ENCODE data around the gene TEF. TPM values are rescaled to one million over a fixed set of nuclear protein-coding genes. Genes with fewer than 3 reads are reported as not detected.
"Not testable (repeated sequence)": the region's sequence is repeated elsewhere in the genome, so short reads cannot be mapped to it uniquely, and the experiment has no call there.

Gene TEF
- total and polyA plus RNA-seq, 4 donors: 5.7 to 16.2 (median 10.2) TPM

DNA sequence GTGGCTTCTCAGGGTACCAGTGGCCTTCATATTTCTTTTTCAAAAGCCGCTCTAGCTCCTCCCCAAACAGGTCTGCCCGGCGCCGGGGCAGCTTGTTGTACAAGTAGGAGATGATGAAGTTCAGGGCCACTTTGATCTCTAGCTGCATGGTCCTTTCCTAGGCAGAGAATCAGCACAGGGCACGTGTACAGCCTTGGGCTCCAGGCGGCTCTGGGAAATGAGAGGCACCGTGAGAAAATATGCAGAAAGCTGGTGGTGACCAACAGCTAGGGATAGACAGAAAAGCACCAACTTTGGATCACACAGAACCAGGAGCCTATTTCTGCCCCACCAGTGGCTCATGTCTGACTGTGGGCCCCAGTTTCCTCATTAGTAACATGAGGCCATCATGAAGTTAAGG lies 55.5 kb downstream of the TEF start:
- no peak overlapping the region for H3K27ac ChIP-seq (ENCODE audit: low read depth in 1 of 2, low read length in 2 of 2)
- no peak overlapping the region for H3K9ac ChIP-seq (ENCODE audit: low read depth in 1 of 2, low read length in 2 of 2)
- peaks cover 17 to 30% (median 21%) of the 10 kb centered on the region in 4 donors for H3K36me3 ChIP-seq (ENCODE audit: control insufficient read depth in 4 of 4, insufficient read depth in 3 of 4, low read depth in 1 of 4, low read length in 3 of 4)
- DNase-seq (ENCODE audit: low spot score): no peak
- H3K4me3 ChIP-seq (ENCODE audit: low read depth in 1 of 3, low read length in 3 of 3): no peak overlapping the region
- peaks cover 9 to 51% (median 28%) of the 10 kb centered on the region in 4 donors for H3K4me1 ChIP-seq (ENCODE audit: control insufficient read depth in 4 of 4, insufficient read depth in 4 of 4, low read length in 3 of 4)
- no peaks in the 10 kb centered on the region for H3K9me3 ChIP-seq (ENCODE audit: control insufficient read depth in 4 of 4, low read length in 3 of 4)
- no peaks in the 10 kb centered on the region for H3K27me3 ChIP-seq (ENCODE audit: control insufficient read depth in 4 of 4, insufficient read depth in 4 of 4, low read length in 3 of 4)
- TF ChIP-seq, protein P1, sequence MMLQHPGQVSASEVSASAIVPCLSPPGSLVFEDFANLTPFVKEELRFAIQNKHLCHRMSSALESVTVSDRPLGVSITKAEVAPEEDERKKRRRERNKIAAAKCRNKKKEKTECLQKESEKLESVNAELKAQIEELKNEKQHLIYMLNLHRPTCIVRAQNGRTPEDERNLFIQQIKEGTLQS (IDR thresholded peaks at IDR 0.05): no peak
- TF ChIP-seq HNF4G (IDR thresholded peaks at IDR 0.05): no peak
- TF ChIP-seq FOXA1 (IDR thresholded peaks at IDR 0.05): no peak
- no peak for TF ChIP-seq CTCF (IDR thresholded peaks at IDR 0.05; ENCODE audit: low read depth, low read length, missing input control)
- TF ChIP-seq REST (IDR thresholded peaks at IDR 0.05): no peak
- no peak for TF ChIP-seq SP1 (IDR thresholded peaks at IDR 0.05)
- TF ChIP-seq YY1 (IDR thresholded peaks at IDR 0.05): no peak
- no peak for TF ChIP-seq RXRA (IDR thresholded peaks at IDR 0.05)
- no peak for TF ChIP-seq RAD21 (IDR thresholded peaks at IDR 0.05)
- no peak for TF ChIP-seq FOXA2 (IDR thresholded peaks at IDR 0.05)
- no peak for TF ChIP-seq GABPA (IDR thresholded peaks at IDR 0.05 in 1 of 2, conservative IDR thresholded peaks at IDR 0.05 in 1 of 2)
- no peak for TF ChIP-seq ZBTB33 (IDR thresholded peaks at IDR 0.05)
- TF ChIP-seq HNF4A (conservative IDR thresholded peaks at IDR 0.05): no peak
- WGBS: 94% methylated on average over 7 of the region's 7 CpGs

GRCh38 chr22:41440511-41440910 lies 58.8 kb downstream of the TEF start:
- H3K9me3 ChIP-seq (ENCODE audit: control insufficient read depth in 4 of 4, low read length in 3 of 4); DNase-seq (ENCODE audit: low spot score); H3K27me3 ChIP-seq (ENCODE audit: control insufficient read depth in 4 of 4, insufficient read depth in 4 of 4, low read length in 3 of 4); H3K9ac ChIP-seq (ENCODE audit: low read depth in 1 of 2, low read length in 2 of 2); H3K4me3 ChIP-seq (ENCODE audit: low read depth in 1 of 3, low read length in 3 of 3); H3K27ac ChIP-seq (ENCODE audit: low read depth in 1 of 2, low read length in 2 of 2): not testable (repeated sequence)
- peaks cover 9 to 20% (median 15%) of the 10 kb centered on the region in 4 donors for H3K36me3 ChIP-seq (ENCODE audit: control insufficient read depth in 4 of 4, insufficient read depth in 3 of 4, low read depth in 1 of 4, low read length in 3 of 4)
- WGBS: 73% methylated on average over 5 of the region's 5 CpGs
- H3K4me1 ChIP-seq (ENCODE audit: control insufficient read depth in 4 of 4, insufficient read depth in 4 of 4, low read length in 3 of 4): peaks cover 9 to 55% (median 36%) of the 10 kb centered on the region in 4 donors
